ENCODE results near the gene WHRN. TPM values are rescaled to one million over a fixed set of nuclear protein-coding genes. Genes with fewer than 3 reads are reported as not detected.
A peak's percentile ranks its signal among the peaks of the same experiment; 100 is the strongest.

WHRN gene
- total RNA-seq, 1 donor from 2014 or later: 6.9 TPM

GRCh38 chr9:114442022-114442421 is 63.3 kb downstream of the WHRN start:
- Mint-ChIP-seq H3K36me3 (ENCODE audit: low read depth) (no peaks in the 10 kb centered on the region), H3K27ac (ENCODE audit: unreplicated experiment) (no peak overlapping the region), H3K27me3 (ENCODE audit: low read depth) (no peaks in the 10 kb centered on the region), H3K4me1 (ENCODE audit: low read depth) (peaks cover 15% of the 10 kb centered on the region), H3K9me3 (ENCODE audit: low read depth) (no peaks in the 10 kb centered on the region), H3K4me3 (ENCODE audit: unreplicated experiment) (no peak overlapping the region)
- no peak for DNase-seq (ENCODE audit: low spot score)
- no peak for TF ChIP-seq CTCF (IDR thresholded peaks at IDR 0.05)

GRCh38 chr9:114437401-114437893 is 67.8 kb downstream of the WHRN start:
- Mint-ChIP-seq H3K27ac (ENCODE audit: unreplicated experiment) (no peak overlapping the region), H3K27me3 (ENCODE audit: low read depth) (no peaks in the 10 kb centered on the region), H3K9me3 (ENCODE audit: low read depth) (no peaks in the 10 kb centered on the region), H3K4me3 (ENCODE audit: unreplicated experiment) (no peak overlapping the region), H3K36me3 (ENCODE audit: low read depth) (no peaks in the 10 kb centered on the region), H3K4me1 (ENCODE audit: low read depth) (no peaks in the 10 kb centered on the region)
- no peak for TF ChIP-seq CTCF (IDR thresholded peaks at IDR 0.05)
- no peak for DNase-seq (ENCODE audit: low spot score)

DNA sequence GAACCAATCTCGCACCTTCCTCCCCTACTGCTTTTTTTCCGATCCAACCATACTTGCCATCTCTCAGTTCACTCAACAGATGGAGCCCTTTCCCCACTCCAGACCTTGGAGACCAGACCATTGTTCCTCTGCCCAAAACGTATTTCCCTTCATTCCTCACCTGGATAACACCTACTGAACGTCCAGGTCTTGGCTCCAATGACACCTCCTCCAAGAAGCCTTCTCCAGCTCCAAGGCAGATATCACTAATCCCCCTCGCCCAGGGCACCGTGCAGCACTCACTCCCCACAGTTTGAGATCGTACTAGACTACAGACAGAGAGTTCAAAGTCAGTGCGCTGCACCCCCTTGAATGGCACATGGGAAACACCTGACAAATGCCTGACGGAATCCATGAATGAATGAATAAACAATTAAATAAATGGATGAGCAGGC is 70.4 kb downstream of the WHRN start:
- no peaks in the 10 kb centered on the region for H3K27me3 Mint-ChIP-seq (ENCODE audit: low read depth)
- no peaks in the 10 kb centered on the region for H3K36me3 Mint-ChIP-seq (ENCODE audit: low read depth)
- no peaks in the 10 kb centered on the region for H3K9me3 Mint-ChIP-seq (ENCODE audit: low read depth)
- H3K4me3 Mint-ChIP-seq (ENCODE audit: unreplicated experiment): no peak overlapping the region
- H3K27ac Mint-ChIP-seq (ENCODE audit: unreplicated experiment): no peak overlapping the region
- TF ChIP-seq CTCF (IDR thresholded peaks at IDR 0.05): peak; percentile 83
- no peaks in the 10 kb centered on the region for H3K4me1 Mint-ChIP-seq (ENCODE audit: low read depth)
- DNase-seq (ENCODE audit: low spot score): no peak

DNA sequence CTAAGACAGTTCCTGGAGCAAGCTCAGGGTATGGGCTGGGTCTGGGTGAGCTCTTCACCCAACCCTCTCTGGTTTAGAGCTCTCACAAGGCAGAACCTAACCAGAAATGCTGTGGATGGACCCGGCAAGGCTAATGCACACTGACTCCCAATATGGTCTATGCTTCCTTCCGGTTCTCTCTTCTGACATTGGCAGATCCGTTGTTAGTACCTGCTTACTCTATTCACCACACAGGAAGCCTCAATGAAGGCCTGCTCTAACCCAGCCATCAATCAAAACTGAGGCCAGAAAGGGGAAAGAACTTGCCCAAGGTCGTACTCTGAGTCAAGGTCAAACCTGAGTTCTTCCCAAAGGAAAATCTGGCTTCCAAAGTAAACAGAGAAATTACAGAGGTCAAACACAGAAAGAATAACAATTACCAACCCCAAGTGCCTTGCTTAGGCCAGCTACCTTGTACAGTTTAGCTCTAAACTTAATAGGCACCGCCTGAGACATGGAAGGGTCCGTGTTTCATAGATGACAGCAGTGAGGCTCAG is 71.5 kb downstream of the WHRN start:
- no peak overlapping the region for H3K4me3 Mint-ChIP-seq (ENCODE audit: unreplicated experiment)
- H3K36me3 Mint-ChIP-seq (ENCODE audit: low read depth): no peaks in the 10 kb centered on the region
- no peak for TF ChIP-seq CTCF (IDR thresholded peaks at IDR 0.05)
- H3K27me3 Mint-ChIP-seq (ENCODE audit: low read depth): no peaks in the 10 kb centered on the region
- no peaks in the 10 kb centered on the region for H3K9me3 Mint-ChIP-seq (ENCODE audit: low read depth)
- no peaks in the 10 kb centered on the region for H3K4me1 Mint-ChIP-seq (ENCODE audit: low read depth)
- H3K27ac Mint-ChIP-seq (ENCODE audit: unreplicated experiment): no peak overlapping the region
- DNase-seq (ENCODE audit: low spot score): no peak

GRCh38 chr9:114433086-114433485 is 72.2 kb downstream of the WHRN start:
- no peak for DNase-seq (ENCODE audit: low spot score)
- H3K27me3 Mint-ChIP-seq (ENCODE audit: low read depth): no peaks in the 10 kb centered on the region
- TF ChIP-seq CTCF (IDR thresholded peaks at IDR 0.05): no peak
- no peaks in the 10 kb centered on the region for H3K36me3 Mint-ChIP-seq (ENCODE audit: low read depth)
- no peak overlapping the region for H3K27ac Mint-ChIP-seq (ENCODE audit: unreplicated experiment)
- H3K4me3 Mint-ChIP-seq (ENCODE audit: unreplicated experiment): no peak overlapping the region
- H3K4me1 Mint-ChIP-seq (ENCODE audit: low read depth): no peaks in the 10 kb centered on the region
- H3K9me3 Mint-ChIP-seq (ENCODE audit: low read depth): no peaks in the 10 kb centered on the region
